ENCODE results near the gene CREB5.

Gene CREB5

DNA sequence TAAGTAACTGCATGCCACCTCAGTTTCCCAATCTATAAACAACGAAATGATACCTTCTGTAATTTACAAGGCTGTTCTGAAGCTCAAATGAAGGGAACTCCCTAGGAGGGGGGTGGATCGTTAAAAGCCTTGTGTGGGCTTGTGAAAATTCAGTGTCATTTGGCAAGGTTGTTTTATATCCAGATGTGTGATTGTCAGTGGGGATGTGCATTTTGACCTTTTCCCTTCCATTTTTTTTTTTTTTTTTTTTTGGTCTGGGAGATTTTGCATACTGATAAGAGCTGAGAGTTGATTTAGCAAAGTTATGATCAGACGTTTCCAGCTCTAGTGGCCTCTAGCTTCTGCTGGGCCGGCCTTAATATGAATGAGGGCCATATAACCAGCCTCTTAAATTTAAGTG, 22.8 kb downstream of the CREB5 start:
- no peak for DNase-seq (ENCODE audit: low spot score)

DNA sequence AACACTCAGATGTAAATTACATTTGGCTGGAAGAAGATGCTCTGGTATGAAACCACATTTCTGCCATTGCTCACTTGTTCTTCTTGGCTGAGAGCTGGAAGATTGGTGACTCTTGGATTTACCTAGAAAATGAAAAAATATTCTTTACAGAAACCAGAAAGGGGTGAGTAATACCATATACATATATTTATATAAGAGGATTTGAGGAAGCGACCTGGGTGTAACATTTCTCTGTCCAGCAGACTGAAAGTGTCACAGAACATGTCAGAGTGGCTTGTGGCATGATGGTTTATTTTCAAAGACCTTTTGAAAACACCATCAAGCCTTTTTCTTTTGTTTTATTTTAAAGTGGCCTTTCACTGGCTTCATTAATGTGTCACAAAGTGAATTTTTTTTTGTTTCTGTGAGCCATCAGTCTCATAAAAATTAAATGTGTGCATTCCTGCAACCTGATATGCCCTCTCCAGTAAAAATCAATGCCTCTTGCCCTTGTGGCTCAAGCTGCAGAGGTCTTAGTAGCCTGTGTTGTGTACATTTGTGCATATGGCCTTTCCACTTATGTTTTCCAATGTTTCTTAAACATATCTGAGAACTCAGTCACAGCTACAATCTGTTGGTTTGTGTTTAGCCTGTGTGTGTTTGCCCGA, 23.5 kb downstream of the CREB5 start:
- no peak for DNase-seq (ENCODE audit: low spot score)

DNA sequence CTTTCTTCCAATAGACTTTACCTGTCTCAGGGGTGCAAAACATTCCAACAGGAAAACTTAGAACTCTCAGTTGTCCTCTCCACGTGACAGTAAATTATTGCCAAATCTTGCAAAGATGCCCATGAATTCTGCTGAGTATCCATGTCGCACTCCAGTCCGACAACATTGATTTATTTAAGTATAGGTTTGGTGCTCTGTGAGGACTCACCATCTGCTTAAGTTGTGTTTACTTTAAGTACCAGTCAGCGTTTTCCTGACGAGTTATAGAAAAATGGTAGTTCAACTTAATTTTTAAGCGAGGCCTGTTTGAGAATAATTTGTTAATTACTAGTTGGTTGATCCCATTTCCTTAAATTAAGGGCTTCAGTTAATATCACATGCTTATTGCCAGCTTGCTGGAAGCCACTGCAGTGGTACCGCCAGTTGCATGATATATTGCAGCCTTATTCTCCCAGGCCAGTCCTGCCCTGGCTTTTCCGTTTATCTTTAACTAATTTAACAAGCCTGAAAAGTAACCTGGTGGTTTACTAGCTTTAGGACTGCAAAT, 27.8 kb downstream of the CREB5 start:
- DNase-seq (ENCODE audit: low spot score), result no peak

DNA sequence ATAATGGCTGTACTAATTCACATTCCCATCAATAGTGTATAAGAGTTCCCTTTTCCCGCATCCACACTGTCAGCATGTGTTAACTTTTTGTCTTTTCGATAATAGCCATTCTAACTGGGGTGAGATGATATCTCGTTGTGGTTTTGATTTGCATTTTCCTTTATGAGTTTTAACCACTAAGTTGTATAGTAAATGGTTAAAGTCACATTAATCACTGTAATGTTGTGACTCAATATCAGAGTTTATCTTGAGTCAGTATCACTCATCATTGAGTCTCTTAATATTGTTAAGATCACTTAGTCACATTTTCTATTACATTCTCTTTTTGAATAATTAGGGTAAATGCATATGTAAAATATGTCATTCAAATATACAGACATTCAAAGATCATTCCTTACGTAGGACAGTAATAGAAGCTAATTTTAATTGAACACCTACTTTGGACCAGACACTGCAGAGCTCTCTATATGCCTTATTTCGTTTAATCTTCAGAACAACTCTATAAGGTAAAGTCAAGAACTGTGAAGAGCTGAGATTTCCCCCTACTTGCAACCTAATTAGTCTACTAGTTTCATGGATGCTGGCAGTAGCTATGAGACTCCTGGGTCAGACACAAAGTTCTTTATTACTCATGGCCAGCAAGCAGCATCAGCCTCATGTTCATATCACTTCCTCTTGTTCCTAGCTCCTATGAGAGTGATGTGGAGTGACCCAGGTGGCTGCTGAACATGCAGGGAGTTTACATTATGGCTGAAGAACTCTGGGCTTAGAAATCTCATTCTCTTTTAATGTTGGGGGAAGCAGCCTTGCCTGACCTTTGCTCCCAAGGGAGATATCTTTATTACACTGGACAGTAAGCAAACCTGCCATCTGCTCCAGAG, 30.5 kb downstream of the CREB5 start:
- no peak for DNase-seq (ENCODE audit: low spot score)

DNA sequence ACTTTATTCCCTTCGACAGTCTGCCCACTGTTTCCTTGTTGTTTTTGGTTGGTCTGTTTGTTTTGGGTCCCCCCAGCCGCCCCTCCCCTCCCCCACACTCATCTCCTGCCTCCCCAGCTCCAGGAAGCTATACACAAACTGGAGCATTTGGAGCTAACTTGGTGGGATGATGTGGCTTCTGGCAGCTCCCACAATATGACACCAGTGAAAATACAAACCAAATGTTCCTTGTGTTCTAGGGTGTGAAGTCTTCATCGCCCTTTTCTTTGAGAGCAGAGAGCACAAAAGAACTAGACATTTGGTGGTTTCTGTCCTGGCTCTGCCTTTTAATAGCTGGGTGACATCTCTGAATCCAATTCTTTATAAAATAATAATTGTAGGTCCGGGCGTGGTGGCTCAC, 33.8 kb downstream of the CREB5 start:
- no peak for DNase-seq (ENCODE audit: low spot score)

DNA sequence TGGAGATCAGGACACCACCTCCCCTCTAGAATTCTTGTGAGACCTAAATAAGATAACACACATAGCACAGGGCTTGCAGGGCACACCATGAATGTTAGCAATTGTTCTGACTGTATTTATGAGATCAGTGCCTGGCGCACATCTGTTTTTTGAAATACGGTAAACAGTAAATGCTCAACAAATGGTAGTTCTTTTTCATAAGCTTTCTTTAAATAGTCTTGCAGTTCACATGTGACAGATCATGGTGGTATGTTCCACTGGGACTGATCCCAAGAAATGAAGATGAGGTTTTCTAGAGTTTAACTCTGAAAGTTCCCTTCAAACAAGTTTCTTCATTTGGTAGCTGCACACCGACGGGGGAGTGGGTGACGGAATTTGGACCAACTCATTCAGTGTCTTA, 34.8 kb downstream of the CREB5 start:
- DNase-seq (ENCODE audit: low spot score), result no peak

DNA sequence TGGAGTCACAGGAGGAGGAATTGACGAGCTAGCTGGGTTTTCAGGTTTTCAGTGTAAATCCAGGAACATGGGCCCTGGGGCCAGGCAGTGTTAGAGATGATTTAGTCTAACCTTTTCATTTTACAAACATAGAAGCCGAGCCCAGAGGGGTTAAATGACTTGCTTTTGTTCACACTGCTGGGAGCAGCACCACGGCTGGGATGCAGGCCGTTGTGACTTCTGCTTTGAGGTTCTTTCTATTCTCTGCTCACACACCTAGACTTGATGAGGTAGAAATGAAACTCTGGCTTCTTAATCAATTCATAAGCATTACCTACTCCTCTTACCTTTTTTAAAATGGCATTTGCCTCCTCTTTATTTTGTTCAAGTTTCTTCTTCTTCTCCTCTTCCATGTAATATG, 36.4 kb downstream of the CREB5 start:
- DNase-seq (ENCODE audit: low spot score), result no peak

DNA sequence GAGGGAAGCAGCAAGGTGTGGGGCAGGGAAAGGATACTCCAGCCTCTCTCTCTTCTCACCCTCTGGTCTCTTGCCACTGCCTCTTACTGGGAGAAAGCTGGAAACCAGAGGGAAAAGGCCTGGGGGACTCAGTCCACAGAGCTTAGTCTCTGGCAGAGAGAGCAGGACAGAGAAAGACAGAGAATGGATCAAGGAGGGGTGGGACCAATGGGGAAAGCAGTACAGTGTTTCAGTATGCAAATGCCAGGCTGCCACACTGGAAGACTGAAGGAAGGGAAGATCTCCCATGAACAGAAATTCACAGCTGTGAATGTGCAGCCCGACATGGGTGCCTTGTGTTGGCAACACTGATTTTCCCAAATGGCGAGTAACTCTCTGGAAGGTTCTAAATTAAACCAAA, 40.4 kb downstream of the CREB5 start:
- DNase-seq (ENCODE audit: low spot score), result no peak

DNA sequence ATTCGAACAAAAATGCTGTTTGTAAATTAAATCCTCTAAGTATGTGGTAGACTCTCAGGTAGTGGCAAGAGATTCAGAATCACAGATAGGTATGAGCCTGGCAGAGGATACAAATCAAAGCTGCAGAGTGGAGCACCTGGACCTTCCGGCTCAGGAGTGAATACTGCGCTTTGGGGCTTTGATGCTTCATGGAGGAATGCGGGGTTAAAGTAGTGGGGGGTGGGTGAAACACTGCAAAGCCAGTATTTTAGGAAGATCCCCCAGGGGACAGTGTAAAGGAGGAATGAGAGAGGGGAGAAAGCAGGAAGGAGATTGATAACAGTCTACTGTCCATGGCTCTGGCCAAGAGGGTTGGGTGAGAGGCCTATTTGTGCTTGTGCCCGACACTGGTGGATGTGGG, 43.2 kb downstream of the CREB5 start:
- DNase-seq (ENCODE audit: low spot score), result no peak

DNA sequence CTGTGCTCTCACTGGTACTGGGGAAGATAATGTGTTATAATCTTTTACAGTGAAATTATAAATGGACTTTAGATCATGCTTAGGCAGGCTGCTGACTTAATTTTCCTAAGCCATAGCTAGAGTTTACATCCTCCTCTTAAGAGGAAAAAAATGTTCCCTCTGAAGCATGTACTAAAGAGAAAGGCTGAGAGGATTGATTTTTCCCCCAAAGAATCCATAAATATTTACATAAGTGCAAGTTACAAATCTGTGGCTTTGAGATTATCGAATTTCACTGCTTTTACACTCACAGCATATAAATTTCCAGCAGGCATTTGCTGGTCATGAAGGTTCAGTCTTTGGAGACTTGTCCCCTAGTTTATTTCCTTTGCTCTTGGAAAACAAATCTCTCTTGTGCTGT, 43.7 kb downstream of the CREB5 start:
- DNase-seq (ENCODE audit: low spot score), result no peak

DNA sequence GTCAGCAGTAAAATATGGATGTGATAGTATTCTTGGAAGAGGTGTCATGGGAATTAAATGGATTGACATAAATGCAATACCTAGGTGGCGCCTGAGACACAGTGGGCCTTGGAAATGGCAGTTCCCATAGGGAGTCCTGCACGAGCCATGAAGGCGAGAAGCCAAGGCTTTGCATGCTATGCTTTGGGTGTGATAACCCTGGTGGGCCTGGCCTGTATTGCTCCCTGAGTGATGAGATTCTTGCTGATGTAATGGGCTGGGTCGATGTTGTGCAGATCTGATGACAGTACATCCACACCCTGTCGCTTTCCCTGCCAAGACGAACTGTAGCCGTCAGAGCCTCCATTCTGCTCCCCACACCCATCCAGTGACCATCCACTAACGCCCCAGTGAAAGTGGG, 46.4 kb downstream of the CREB5 start:
- DNase-seq (ENCODE audit: low spot score), result peak; percentile 13

DNA sequence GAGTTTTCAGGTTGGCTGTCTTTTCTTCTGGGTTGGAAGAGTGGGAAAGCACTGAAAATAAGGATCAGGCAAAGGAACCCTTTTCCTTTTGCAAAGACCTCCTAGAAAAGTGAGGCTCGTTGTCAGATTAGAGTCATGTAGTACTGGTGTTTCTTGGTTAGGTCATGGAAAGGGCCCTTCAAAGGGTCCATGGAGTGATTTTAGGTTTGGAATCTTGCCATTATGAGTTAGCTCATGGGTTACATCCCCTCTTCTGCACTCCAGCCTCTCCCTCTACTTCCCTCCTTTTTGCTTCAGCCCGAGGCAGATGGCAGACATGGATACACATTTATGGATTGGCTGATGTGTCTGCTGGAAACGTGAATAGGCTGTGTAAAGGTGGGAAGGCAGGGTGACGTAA, 47.0 kb downstream of the CREB5 start:
- no peak for DNase-seq (ENCODE audit: low spot score)

DNA sequence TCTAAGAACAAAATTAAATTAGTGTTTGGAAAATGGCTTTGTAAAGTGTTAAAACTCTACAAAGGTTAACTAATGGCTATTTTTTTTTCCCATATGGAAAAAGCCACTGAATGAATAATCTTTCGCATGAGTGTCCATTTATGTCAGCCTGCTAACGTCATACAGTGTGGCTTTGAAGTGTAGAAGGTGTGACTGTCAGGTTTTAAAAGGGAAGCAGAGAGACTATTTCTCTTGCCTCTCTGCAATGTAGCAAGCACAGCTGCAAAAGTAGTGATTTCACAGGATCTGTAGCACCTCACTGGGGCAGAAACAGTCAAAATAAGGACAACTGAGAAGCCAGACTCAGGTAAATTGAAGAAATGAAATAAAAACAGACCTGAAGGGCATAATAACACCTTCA, 53.4 kb downstream of the CREB5 start:
- no peak for DNase-seq (ENCODE audit: low spot score)

DNA sequence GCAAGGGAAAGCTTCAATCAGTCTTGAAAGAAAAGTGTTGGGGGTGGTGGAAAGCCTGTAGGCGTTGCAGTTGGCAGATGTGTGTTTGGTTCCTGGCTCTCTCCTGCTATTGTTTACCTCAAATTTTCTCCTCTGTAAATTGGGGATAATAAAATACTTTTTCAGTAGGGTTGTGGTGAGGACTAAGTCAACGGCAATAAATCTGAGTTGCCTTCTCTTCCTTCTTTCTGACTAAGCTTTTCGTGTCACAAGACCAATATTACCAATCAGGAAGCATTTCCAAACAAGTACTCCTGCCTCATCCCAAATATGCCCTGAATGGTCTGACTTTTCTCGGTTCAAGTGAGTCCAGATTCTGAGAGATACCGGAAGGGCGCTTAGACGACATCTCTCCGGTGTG, 54.0 kb downstream of the CREB5 start:
- DNase-seq (ENCODE audit: low spot score), result no peak

DNA sequence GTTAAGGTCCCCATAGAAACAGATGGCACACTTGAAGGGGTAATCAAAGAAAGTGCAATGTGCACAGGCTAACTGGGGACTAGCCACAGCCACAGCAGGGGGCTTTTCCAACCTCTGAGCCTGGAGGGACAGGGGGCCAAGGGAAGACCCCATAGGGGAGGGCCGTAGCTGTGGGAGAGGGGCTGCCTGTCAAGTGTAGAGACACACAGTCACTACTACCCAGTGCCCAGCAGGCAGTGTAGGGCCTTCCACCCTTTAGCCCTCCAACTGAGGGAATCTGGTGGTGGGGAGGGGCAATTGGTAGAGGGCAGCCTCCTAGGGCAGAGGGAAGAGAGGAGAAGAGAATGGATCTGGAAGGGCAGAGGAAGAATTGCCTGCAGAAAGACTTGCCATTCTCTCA, 54.6 kb downstream of the CREB5 start:
- DNase-seq (ENCODE audit: low spot score), result no peak

DNA sequence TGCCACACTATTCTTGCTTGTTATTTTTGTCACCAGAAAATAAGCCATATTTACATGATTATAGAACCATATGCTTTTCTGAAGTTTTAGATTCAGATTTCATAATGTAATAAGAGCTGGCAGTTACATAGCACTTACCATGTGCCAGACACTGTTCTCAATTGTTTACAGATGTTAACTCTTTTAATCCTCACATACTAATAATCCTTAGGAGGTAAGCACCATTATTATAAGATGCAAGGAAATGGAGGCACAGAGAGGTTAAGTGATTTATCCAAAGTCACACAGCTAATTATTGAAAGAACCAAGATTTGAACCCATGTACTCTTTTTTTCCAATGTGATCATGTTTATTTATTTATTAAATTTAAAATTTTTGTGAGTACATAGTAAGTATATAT, 57.2 kb downstream of the CREB5 start:
- DNase-seq (ENCODE audit: low spot score), result no peak

DNA sequence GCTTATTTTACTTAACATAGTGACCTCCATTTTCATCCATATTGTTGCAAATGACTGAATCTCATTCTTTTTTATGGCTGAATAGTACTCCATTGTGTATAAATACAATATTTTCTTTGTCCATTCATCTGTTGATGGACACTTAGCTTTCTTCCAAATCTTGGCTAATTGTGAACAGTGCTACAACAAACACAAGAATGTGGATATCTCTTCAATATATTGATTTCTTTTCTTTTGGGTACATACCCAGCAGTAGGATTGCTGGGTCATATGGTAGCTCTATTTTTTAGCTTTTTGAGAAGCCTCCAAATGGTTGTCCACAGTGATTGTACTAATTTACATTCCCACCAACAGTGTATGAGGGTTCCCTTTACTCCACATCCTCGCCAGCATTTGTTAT, 58.0 kb downstream of the CREB5 start:
- no peak for DNase-seq (ENCODE audit: low spot score)

DNA sequence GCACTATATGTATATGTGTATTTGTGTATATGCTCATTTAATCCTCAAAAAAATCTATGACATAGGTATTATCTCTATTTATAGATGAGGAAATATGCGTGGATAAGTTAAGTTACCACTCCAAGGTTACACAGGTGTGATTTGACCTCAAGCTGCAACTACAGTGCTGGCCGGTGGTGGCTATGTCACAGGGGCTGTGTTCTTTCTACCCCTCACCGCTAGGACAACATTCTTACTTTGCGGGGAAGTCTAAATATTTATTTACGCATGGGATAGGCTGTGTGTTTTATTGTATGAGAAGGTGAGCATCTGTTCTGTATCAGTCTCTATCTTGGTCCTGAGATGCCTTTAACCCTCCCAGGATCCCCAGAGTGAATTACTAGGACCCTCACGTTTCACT, 60.0 kb downstream of the CREB5 start:
- DNase-seq (ENCODE audit: low spot score), result no peak

DNA sequence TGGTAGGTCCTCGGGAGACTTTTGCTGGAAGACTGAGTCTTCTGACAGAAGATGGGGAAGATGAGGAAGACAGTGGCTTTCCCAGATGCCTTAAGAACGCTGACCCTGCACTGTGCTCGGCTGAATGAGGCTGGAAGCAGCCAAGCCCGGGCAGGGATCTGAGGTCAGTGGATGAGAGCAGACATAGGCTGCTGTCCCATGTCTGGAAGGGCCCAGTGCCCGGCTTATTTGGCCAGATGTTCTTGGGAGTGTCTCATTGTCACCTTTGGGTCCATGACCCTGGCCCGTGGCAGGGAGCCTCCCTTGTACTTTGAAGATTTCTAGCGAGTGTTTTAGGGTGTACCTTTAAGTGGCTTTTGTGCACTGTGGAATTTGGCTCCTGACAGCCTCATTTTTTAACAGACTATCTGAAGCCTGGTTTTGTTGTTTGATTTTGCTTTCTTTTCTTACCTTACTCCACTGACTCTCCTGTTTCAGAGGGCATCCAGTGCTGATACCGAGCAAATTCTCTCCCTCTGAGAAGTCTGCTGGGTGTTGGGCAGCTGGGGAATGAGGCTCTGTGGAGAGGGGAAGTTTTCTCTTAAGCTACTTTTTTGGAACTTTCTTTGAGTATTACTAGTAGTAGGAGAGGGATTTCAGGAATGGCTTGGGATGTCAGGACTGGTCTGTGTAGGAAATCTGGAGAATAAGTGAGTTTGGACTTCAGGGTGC, 61.4 kb downstream of the CREB5 start:
- DNase-seq (ENCODE audit: low spot score), result no peak

DNA sequence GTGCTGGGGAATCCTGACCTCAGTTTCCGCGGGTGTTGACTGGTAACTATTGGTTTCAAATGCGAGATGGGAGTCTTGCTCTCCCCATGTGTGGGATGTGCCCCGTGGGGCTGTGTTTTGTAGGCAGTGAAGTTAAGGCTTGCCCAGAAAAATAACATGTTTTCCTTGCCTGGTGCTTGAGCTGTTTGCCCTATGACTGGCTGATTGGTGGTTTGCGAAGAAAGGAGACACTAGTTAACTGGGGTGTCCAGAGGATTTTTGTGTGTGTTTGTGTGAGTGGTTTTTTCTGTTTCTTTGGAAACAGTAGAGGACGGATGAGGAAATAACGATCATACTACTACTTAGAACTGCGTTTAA, 61.9 kb downstream of the CREB5 start:
- no peak for DNase-seq (ENCODE audit: low spot score)

DNA sequence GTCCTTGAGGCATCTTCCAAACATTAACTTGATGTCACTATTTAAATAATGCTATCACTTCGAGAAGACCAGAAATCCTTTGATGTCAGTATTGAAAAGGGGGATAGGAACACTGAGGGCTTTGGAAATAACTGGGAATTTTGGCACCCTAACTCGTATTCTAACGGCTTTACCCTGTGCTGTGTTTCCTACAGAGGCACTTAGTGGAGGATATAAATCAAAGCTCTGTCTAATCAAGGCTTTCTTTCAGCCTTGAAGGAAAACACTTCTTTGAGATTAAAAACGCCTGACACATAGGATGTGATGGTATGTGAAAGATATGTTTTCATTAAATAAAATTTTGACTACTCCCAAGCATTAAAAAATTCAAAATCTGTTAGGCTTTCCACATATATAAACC, 62.3 kb downstream of the CREB5 start:
- DNase-seq (ENCODE audit: low spot score), result no peak

DNA sequence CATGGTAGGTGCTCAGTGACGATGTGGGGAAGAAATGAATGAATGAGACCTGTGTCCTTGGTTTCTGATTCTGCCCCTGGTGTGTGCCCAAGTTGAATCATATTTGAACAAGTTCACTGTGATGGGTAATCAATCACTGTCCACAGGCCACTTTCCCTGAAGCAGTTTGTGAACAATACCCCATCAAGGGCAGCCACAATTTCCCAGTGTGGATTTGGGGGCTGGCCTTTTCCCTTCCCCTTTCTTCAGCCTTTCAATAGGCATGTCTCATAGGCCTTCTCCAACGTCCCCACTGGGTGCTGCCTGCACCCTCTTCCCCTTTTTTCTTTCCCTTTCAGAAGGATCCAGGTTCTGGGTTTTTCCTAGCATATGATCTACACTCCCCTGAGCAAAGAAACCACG, 64.7 kb downstream of the CREB5 start:
- DNase-seq (ENCODE audit: low spot score), result no peak

DNA sequence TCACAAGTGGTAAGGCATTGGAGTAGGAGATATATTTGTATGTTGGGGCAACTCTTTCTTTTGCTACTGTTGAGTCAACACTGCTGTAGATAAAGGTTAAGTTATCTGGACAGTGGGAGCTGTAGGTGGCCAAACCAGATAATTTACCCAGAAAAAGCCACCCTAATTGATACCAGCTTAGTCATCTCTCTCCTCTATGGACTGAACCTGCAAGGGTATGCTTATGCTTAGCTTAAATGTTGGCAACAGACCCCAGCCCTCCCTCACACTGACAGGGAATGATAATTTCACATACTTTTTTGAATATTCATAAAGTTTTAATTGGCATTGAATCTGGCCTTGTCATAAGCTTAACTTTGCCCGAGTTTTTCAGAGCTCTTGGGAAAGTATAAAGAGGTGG, 66.3 kb downstream of the CREB5 start:
- peak; percentile 11 for DNase-seq (ENCODE audit: low spot score)

Measured in hematopoietic multipotent progenitor cell treated with erythropoietin and hydrocortisone succinate and interleukin-3 and kit ligand, for 17 days (in vitro differentiated cells).